Fibroblast of villous mesenchyme (primary cell): ENCODE data around the gene TBC1D5. TPM values are rescaled to one million over a fixed set of nuclear protein-coding genes. Genes with fewer than 3 reads are reported as not detected.

Experiments used
- DNase-seq: peaks from one replicate; pipeline ENCODE4 v3.0.0-alpha.2; 2010; ENCODE audit warnings: low read depth
- H3K4me3 ChIP-seq: 2 replicates; pipeline ENCODE4 v1.5.1; 2011; ENCODE audit warnings: low read depth, mild to moderate bottlenecking, low read length
- total RNA-seq: library from RNA; depleted of rRNA; stranded (reverse); fragments of >200 nt; gene quantifications from 2 replicates; pipeline ENCODE4 v1.2.3, GENCODE V29; 2012
- TF ChIP-seq, protein P1 (sequence below): IDR thresholded peaks from 2 replicates; pipeline ENCODE4 v1.5.1; 2012; ENCODE audit warnings: low read depth, mild to moderate bottlenecking, low read length; ENCODE audit not compliant: insufficient read depth

Gene TBC1D5
- total RNA-seq, 1 donor = 107 TPM

DNA sequence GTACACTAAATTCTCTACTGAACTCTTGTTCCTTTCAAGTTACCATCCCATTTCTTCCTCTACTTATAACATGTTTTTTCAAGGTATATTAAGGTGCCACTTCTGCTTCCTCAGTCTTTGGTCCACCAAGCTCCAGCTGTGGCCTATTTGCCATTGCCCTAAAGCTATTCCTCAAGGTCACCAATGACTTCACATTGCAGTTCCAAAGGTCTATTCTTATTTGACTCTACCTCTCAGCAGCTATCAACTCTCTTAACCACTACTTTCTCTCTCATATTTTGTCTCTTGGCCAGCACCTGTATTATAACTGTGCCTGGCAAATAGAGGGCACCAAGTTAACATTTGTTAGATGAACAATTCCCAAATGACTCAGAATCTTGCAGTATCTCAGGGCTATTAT is 503.0 kb downstream of the TBC1D5 start:
- TF ChIP-seq, protein P1, sequence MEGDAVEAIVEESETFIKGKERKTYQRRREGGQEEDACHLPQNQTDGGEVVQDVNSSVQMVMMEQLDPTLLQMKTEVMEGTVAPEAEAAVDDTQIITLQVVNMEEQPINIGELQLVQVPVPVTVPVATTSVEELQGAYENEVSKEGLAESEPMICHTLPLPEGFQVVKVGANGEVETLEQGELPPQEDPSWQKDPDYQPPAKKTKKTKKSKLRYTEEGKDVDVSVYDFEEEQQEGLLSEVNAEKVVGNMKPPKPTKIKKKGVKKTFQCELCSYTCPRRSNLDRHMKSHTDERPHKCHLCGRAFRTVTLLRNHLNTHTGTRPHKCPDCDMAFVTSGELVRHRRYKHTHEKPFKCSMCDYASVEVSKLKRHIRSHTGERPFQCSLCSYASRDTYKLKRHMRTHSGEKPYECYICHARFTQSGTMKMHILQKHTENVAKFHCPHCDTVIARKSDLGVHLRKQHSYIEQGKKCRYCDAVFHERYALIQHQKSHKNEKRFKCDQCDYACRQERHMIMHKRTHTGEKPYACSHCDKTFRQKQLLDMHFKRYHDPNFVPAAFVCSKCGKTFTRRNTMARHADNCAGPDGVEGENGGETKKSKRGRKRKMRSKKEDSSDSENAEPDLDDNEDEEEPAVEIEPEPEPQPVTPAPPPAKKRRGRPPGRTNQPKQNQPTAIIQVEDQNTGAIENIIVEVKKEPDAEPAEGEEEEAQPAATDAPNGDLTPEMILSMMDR = no peak
- no peak for DNase-seq

DNA sequence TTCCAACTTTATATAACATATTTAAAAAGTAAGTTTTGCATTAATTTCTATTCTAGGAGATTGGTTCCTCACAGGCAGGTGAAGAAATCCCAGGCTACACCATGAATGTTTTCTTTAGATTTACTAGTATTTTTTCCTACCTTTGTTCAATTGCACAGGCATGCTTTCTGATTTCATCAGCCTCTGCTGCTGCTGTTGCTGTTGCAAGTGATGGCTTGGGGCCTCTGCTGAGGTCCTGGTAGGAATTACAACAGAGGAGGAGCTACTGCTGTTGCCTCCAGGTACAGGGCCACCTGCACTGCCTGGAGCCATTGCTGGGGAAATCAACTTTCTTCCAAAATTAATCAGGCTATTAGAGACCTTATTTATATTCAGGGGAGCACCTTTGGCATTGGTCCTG is 504.4 kb downstream of the TBC1D5 start:
- peak; percentile 40 for DNase-seq
- TF ChIP-seq, protein P1 = no peak
- no peak overlapping the region for H3K4me3 ChIP-seq

More for the DNA sequence above, 503.0 kb downstream of the TBC1D5 start:
- H3K4me3 ChIP-seq = no peak overlapping the region

- TF ChIP-seq, protein P1 = no peak
- H3K4me3 ChIP-seq = no peak overlapping the region
- no peak for DNase-seq
These were observed 507.1 kb downstream of the TBC1D5 start for GRCh38 chr3:17235310-17235709.

- TF ChIP-seq, protein P1 = no peak
- DNase-seq = no peak
- H3K4me3 ChIP-seq = no peak overlapping the region
These were observed 508.0 kb downstream of the TBC1D5 start for GRCh38 chr3:17234382-17234781.

GRCh38 chr3:17233398-17233800 is 509.0 kb downstream of the TBC1D5 start:
- TF ChIP-seq, protein P1 = peak; percentile 72
- peak; percentile 50 for DNase-seq

GRCh38 chr3:17232442-17232841 is 510.0 kb downstream of the TBC1D5 start:
- TF ChIP-seq, protein P1 = no peak
- H3K4me3 ChIP-seq = no peak overlapping the region
- DNase-seq = no peak

More at GRCh38 chr3:17233398-17233800, 509.0 kb downstream of the TBC1D5 start:
- H3K4me3 ChIP-seq = no peak overlapping the region
